GM21447 (cell line): ENCODE data around the gene PMEPA1.

Experiments
- ATAC-seq: cut with Tn5 transposase; IDR thresholded peaks from one replicate; pipeline ENCODE4 v1.9.1; 2021; ENCODE audit not compliant: unreplicated experiment

The PMEPA1 gene

DNA sequence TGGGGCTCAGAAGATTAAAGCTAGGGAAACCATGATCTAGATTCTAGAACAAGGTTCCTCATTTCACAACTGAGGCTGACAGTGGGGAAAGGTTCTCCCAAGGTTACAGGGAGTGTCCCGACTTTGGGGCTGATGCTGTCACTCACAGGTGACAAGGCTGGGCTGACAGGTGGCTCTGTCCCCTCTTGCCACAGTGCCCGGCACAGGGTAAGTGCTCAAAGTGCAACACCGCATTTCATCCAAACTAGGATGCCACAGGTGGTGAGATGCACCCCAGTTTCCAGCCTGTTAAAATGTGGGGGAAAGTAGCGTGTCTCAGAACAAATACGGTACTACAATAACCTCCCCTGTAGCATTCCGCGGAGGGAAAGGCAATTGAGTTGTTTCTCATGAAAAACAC is 97.4 kb downstream of the PMEPA1 start:
- no peak for ATAC-seq

GRCh38 chr20:57611586-57612311 is 98.1 kb downstream of the PMEPA1 start:
- ATAC-seq, result no peak

DNA sequence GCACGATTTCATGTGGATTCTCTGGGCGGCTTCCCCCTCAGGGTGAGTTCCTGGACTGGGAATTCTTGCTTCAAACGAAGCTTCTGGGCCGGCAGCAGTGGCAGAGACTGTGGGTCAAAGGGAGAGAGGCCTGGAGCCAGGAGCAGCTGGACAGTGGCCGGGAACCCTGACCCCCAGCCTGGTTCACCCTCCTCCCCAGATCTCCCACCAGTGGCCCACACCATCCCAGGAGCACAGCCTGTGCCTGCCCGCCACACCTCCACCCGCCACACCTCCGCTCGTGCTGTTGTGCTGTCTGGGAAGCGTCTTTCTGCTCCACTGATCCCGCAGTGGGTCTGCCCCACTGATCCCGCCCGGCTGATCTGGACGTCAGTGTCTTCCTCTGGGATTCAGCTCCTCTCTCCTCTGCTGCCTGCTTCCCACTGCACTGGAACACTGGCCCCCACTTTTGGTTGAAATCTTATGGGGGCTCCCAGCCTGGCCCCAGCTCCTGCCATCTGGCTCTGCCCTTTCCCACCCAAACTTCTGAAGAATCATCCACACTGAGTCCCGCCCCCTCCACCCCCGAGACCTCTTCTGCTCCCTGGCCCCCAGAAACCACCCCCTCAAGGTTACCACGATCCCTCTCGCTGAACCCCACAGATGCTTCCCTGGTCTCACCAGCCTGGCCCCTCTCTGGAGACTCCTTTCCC is 99.4 kb downstream of the PMEPA1 start:
- no peak for ATAC-seq

GRCh38 chr20:57609842-57610167 is 100.0 kb downstream of the PMEPA1 start:
- ATAC-seq, result no peak

DNA sequence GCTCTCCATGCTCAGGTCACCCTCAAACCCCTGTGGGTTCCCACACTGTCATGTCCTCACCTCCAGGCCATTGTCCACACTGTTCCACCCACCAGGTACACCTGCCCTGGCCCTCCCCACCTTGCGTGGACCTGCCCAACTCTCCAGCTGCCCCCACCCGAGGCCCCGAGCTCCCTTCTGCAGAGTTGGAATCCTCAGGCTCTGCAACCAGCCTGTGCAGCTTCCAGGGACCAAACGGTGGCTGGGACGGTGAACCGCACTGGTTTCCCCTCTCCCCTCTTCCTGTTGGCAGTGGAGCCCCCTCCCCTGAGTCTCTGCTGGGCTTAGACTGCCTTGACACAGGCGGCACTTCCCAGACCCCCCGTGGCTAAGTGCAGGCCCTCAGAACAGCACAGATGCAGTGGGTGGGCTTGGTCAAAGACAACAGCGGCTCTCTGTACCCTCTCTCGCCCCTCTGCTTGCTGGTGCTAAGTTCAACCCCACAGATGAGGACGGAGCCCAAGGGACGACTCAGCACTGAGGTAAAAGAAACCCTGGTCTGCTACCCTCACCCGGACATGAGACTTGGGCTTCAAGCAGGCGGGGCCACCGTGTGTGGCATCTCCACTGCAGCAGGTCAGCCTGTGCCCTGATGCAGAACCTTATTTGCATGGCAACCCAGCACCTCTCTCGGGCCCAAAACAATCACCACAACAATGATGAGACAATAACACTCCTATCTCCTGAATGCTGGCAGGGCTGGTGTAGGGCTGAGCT is 100.6 kb downstream of the PMEPA1 start:
- ATAC-seq, result no peak

GRCh38 chr20:57608516-57608915 is 101.3 kb downstream of the PMEPA1 start:
- no peak for ATAC-seq

GRCh38 chr20:57605878-57606277 is 103.9 kb downstream of the PMEPA1 start:
- no peak for ATAC-seq

GRCh38 chr20:57605045-57605444 is 104.8 kb downstream of the PMEPA1 start:
- ATAC-seq, result no peak

- ATAC-seq, result no peak
Measured at GRCh38 chr20:57603120-57603519, 106.7 kb downstream of the PMEPA1 start.

GRCh38 chr20:57601737-57602136 is 108.1 kb downstream of the PMEPA1 start:
- ATAC-seq, result no peak

DNA sequence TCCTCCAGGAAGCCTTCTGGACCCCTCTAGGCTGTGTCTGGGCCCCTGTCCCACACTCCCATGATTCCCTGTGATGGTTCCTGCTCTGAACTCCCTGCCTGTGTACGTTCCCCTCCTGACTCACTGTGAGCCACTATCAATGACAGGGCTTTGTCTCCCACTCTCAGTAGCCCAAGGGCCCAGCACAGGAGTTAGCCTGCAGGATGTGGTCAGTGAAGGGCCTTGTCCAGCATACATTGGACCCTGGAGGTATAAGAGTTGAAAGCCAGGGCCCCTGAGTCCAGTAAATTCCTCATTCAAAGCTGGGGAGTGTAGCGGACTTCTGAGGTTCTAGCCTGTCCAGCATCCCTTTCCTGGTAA is 108.6 kb downstream of the PMEPA1 start:
- no peak for ATAC-seq

DNA sequence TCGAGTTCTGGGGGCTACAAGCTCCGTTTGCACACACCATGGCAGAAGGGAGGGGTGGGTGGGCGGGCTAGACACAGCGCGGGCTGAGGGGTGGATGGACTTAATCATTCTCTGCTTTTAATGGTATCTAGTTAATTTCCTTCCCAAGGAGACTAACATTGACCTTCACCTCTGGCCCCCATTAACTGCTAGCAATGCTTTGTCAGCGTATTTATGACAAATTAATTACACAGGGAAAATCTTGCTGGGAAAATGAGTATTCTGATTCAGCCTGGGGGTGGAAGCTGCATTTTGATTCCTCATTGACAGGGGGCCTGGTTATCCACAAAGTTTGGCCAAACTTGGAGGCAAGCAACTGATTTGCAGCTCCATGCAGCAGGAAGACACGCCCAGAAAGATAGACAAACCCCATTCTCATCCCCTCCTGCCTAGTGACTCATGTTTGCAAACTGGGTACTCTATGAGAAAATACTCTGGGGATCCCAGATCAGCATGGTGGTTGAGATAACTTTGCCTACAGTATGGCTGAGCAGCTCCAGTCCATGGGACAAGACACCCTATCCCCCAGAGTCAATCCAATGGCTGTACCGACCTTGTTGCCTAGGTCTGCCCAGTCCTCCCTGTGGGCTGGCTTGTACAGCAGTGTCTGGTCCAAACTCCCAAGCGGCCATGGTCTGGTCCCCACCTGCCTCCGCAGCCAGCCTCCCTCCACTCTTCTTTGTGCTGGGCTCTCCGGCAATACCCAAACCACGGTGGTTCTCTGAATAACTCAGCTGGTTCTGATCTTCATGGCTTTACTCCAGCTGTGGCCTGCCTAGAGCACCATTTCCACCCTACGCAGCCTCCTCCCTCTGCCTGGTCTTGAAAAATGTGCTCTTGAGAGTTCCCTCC is 109.2 kb downstream of the PMEPA1 start:
- no peak for ATAC-seq

GRCh38 chr20:57598491-57598890 is 111.3 kb downstream of the PMEPA1 start:
- no peak for ATAC-seq
